ENCODE data around the gene ALDH1A3.
"Not testable (repeated sequence)": the region's sequence is repeated elsewhere in the genome, so short reads cannot be mapped to it uniquely, and the experiment has no call there.

The ALDH1A3 gene

DNA sequence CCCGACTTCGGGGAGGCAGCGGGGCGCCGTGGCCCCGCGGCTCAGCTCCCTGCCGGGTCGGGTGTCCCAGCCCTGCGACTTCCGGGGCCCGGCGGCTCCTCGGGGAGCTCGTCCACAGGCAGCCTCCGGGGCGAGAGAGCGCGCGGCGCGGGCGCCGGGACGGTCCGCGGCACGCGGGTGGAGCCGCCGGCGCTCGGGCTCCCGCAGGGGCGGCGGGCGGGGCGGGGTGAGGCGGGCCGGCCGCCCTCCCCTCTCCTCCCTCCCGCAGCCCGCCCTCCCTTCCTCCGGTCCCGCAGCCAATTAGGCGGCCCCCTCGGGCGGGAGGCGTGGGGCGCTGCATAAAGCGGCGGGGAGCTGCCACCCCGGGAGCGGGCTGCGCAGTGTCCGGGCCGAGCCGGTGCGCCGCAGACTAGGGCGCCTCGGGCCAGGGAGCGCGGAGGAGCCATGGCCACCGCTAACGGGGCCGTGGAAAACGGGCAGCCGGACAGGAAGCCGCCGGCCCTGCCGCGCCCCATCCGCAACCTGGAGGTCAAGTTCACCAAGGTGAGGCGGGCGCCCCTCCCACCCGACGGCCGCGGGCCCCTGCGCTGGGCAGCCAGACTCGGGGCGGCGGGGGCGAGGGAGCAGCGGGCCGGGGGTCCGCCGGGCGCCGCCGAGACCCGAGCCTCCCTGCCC is at the start of gene ALDH1A3:
ALDH1A3 (plus strand) TSS at position 368 of the 675 bp plus-strand sequence; CDS start at position 445, 77 bp downstream.
- FAIRE-seq: no peak

DNA sequence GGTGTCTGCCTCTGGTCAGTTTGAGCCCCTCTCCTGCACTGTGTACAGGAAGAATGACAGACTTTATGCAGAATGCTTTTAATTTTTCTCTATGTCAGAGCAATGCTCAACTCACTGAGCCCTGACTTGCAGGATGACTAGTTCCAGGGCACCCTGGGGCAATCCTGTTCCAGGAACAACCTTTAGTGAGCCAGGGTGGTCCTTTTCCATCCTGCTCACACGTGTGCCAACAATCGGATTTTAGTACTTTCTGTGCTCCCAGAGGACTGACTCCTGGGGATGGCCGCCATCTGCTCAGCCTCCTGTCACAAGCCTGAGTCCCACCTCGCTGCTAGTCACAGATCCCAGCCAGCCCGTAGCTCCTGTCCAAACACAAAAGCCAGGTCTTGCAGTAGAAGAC is 48.2 kb upstream of the ALDH1A3 start:
- no peak for FAIRE-seq

DNA sequence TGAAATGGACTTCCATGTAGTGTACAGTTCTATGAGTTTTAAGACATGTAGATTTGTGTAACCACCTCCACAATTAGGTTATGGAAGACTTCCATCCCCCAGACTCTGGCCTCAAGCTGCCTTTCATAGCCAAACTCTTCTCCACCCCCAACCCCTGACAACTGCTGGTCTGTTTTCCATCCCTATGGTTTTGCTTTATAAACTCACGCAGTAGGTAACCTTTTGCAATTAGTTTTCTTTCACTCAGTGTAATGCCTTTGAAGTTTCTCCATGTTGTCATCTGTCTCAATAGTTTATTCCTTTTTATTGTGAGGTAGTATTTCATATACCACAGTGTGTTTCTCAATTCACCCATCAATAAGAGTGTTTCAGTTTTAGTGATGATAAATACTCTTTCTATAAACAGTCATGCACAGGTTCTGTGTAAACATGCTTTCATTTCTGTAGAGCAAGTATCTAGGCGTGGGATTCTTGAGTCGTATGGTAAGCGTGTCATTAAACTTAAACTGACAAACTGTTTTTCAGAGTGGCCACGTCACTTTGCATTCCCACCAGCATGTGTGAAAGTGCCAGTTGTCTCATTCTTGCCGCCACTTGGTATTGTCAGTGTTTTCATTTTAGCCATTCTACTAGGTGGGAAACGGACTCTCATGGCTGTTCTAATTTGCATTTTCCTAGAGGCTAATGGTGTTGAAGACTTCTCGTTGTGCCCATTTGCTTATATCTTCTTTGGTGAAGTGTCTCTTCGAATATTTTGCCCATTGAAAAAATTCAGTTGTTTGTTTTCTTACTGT is 47.3 kb upstream of the ALDH1A3 start:
- FAIRE-seq: no peak

DNA sequence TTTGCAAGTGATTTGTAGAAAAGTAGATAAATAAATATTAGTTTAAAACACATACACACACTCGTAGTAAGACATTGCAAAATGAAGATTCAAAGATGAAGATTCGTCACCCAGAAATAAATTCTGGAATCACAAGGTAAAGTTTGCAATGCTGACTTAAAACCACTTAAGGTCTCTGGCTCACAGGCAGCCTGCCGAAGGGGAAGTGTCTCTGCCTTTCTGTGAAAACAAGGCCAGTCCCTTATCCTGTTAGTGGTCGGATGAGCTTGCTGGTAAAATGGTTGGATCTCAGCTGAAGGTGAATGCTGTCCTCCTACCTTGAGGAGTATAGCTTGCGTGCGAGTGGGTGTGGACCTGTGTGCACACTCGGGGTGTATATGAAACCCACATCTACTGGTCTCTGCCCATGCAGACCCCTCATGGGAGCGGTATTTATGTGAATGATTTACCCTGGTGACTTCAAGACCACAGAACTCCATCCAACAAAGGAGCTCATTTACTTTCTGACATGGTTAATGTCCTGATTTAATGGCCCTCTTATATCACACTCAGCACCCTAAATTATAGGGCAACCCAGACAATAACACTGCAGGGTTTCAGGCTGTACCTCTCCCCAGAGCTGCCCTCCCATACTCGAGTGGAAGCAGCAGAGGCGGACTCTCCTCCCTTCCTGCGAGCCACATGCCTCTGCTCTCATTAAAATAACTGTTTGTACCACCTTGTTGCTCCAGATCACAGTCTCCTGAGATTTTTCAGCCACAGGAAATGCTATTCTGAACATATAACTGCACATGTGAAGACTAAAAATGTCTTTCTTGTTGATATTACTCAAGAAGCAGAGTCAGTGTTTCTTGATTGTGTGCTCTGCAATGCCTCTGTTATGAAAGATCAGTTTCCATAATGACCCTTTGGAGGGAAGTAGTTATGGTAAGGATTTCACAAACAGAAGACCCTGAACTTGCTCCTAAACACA is 45.9 kb upstream of the ALDH1A3 start:
- FAIRE-seq: no peak

DNA sequence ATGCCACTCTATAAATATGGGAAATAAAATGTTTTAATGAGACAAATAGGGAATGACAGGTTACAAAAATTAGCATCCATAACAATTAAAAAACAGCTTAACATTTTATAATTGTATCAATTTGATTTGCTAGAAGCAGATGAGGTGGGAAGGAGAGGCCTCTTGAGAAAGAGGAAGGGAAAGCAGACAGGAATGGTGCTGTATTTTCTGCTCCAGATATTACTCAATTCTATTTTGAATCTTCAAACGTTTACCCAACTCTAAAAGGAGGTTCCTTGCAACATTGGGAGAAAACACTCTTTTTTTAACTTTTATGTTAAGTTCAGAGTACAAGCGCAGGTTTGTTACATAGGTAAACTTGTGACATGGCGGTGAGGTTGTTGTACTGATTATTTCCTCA is 44.9 kb upstream of the ALDH1A3 start:
- no peak for FAIRE-seq

DNA sequence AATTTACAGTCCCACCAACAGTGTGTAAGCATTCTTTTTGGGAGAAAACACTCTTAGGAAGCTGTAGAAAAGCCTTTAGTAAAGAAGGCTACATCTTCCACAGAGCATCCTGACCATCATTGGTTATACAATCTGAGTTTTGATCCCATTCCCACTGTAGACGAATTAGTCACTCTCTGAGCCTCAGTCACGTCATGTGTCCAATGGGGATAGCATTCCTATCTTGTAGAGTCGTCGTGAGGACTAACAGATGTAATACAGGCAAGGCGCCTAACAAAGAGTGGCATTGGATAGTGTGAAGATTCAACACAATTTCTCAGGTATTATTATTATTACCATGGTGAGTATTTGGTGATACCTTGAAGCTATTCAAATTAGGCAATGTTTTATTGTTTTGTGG is 44.0 kb upstream of the ALDH1A3 start:
- no peak for FAIRE-seq

DNA sequence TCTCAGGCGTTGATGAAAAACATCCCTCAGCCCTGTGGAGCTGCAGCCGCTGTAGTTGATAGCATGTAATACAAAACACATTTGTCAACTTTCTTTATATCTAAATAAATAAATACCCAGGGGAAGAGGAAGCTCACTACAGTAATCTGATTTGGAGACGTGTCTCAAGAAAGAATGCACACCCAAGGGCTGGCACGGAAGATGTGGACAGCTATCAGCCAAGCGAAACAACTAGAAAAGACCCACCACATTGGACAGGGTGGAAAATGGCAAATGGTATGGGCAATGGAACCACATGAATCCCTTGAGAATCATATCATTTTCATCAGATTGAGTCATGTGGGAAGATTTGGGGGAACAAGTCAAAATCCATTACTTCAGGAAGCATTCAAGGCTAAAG is 43.1 kb upstream of the ALDH1A3 start:
- FAIRE-seq: no peak

DNA sequence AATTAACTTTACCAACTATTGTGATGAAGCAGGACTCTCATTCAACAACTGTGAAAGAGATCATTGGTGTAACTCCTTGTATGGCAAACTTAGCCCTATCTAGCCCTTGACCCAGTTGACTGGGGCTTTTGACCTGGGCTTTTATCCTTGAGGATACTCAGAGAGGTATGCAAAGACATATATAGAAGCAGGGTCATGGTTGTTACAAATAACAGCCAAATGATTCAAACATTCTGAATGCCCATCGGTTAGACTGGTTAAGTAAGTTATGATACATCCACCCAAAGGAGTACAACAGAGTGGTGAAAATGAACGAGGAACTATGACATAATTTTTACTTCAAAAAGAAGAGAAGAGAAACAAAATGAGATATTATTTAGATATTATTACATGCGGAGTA is 38.2 kb upstream of the ALDH1A3 start:
- FAIRE-seq: no peak

DNA sequence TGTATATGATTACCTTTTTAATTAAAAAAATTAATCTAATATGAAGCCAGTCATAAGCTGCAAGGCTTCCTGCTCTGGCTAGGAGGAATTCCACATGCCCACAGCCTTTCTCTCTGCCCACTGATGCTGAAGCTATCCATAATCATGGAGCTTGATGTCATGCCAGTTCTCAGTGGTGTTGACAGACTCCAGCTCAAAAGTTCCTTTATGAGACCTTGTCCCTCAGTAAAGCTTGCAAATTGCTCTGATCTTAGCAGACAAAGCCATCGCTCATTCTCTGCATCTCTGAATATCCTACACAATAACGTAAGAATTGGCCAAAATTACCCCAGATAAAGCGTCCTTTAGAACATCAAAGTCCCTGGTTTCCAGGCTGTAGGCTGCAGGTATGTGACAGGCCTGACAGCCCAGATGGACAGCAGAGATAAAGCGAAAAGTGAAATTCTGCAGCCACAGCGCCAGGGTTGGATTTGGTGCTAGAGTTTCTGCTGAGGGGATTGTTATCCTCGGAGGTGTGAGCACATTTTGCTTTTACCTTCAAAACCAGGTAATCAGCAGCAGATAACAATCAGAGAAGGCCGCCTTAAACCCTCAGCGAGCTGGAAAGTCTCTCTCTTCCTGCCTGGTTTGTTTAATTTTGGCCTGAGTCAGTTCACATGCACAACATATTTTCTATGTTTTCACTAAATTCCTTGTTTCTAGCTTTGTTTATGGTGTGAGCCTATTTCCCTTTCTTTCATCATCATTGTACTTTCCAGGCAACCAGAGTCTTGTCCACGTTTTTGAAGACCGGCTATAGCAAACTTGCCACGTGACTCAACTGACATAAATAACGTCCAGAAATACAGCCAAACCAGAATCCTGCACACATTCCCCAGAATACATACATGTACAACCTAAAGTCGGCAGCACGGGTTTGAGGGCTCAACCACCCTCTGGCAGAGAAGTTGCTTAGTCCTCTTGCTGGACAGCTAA is 36.6 kb upstream of the ALDH1A3 start:
- no peak for FAIRE-seq

DNA sequence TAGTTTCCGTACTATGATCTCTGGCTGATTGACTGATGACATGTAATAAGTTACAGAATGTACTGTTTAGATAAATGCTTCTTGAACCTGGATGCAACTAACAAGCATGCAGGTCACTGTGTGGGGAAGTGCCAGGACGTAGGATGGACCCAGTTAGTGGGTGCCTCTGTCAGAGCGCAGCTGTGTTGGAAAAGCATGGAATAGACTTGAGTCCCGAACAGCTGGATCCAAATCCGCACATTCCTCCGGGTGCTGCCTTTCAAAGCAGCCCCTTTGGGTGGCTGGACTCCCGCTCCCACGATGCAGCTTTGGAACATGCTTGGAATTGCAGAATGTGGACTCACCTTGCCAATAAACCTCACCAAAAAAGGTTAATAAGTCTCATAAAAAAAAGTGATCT is 35.5 kb upstream of the ALDH1A3 start:
- FAIRE-seq: no peak

DNA sequence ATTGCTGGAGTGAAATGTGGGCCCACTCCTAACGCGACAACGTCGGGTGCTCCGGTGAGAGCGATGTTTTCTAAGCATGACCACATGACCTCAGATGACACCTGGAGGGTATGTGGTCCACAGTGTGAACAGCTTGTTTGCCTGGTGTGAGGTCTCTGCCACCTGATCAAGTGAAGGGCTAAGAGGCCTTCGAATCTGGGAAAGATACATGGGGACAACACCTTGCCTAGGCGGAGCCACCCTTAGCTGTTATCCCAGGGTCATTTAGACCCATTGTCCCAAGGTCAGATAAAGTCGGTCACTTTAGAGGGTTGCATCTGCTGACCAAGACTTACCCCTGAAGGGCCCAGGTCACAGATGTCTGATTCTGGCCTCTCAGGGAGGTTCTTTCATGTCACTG is 34.9 kb upstream of the ALDH1A3 start:
- no peak for FAIRE-seq

DNA sequence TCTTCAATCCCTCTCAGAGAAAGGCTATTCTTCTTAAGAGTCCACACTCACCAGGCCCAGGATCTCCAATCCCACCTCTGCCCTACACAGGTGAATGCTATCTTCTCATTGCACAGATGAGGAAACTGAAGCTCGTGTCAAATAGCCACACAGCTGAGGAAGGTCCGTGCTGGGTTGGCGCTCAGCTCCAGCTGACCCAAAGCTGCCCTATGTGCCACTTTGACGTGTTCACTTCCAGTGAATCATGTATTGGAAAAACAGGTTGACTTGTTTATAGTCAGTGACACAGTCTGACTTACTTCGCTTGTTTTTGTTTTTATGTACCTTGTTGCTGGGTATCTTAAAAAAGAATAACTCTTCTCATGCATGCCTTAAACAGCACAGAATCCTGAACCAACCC is 32.4 kb upstream of the ALDH1A3 start:
- FAIRE-seq: no peak

DNA sequence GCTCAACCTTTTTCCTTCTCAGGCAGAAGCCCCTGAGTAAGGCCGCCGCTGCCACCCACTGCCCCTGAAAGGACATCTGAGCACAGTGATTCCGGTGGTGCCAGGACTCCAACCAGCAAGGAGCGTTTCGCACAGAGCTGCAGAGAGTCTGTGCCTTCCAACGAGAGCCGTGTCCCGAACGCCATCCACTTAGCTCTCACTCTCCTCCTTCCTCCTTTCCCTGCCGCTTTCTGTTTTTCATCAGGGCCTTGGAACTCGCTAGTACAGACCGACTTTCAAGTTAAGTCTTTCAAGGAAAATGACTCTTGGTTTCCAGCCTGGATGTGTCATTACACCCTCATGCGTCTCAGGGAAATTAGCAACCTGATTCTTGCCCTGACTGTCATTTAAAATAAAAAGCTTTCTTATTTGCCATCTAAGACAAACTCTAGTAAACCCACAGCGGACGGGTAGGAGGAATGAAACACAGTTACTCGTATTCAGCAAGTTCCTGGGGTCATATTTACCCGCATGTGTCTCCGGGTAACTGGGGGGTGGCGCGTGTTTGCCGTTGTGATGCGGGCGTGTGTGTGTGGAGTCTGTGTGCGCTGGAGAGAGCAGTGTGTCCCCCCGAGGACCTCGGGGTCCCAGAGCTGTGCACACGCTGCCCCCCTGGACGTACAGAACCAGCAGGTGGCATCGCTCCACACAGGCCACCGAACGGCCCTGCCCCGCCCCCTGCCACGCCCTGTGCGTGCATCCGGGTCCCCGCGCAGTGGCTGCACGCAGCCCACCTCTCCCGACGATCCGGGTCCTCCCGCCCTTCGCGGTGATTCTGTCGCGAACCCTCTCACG is 30.4 kb upstream of the ALDH1A3 start:
- FAIRE-seq: no peak

DNA sequence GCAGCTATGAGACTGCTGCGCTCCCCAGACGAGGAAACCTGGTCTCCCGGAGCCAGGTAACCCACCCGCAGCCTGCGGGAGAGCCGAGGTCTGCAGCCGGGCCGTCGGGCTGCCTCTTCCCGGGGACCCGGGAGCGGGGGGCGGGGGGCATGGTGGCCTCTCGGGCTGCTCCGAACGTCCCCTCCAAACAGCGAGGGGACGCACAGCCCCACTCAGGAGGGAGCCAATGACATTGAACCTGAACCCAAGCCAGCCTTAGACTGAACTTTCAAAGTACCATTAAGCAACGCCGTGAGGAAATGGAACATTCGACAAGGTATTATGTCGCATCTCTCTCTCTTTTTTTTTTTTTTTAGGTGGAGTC is 29.8 kb upstream of the ALDH1A3 start:
- FAIRE-seq: no peak

DNA sequence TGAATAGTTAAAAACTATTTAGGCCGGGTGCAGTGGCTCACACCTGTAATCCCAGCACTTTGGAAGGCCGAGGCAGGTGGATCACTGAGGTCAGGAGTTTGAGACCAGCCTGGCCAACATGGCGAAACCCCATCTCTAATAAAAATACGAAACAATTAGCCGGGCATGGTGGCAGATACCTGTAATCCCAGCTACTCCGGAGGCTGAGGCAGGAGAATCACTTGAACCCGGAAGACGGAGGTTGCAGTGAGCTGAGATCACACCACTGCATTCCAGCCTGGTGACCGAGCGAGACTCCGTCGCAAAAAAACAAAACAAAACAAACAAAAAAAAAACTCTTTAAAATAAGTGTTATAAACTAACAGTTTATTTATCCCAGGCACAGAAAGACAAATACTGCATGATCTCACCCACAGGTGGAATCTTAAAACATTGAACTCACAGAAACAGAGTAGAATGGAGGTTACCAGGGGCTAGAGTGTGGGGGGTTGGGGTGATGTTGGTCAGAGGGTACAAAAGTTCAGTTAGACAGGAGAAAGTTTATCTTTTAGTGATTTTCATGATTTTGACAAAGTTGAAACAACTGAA is 28.1 kb upstream of the ALDH1A3 start:
- FAIRE-seq: not testable (repeated sequence)

DNA sequence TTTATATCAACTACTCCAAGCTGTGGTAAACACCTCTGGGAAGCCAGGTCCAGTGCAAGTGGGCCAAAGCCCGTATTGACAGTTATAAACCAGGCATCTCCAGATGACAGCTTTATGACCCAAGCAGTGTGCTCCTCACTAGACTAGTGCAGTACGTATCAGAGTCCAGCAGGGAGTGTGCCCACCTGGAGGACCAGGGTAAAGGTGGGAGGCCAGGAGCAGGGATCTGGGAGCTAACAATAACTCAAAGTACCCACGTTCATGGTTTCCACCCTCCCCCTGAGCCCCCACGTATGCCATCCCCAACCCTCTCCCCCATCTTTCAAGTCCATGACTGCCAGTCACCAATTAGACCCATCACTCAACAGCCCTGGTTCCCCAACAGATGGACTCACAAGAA is 27.0 kb upstream of the ALDH1A3 start:
- no peak for FAIRE-seq

DNA sequence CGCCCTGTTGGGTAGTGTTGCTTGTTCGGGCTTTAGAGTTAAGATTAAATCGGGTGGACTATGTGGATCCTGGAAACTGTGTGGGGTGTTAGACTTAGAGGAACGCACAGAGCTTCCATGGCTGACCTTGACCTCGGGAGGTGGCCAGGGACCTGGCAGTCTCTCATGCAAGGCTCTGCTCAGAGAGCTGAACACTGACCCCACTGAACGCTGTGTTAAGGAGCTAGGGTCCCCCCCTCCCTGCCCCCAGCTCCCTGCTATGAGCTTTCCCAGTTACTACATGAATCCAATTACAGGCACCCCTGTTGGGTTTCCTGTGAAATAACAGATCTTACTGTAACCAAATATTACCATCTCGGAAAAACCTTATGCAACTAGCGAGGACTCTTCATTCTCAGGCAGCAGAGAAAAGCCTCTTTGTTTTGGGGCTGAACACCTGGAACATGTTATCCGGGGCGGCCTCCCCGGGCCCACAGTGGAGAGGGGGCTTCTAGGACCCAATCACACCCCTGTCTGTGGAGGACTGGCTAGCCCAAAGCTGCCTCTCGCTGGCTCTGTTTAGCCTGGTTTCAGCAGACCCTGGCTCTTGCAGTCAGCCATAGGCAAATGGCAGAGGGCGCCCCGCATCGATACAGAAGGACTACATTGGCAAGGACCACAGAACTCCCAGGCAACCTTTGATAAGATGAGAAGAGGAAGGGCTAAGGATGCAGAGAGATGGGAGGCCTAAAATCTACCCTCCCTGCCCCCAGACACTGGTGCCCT is 25.8 kb upstream of the ALDH1A3 start:
- FAIRE-seq: no peak

DNA sequence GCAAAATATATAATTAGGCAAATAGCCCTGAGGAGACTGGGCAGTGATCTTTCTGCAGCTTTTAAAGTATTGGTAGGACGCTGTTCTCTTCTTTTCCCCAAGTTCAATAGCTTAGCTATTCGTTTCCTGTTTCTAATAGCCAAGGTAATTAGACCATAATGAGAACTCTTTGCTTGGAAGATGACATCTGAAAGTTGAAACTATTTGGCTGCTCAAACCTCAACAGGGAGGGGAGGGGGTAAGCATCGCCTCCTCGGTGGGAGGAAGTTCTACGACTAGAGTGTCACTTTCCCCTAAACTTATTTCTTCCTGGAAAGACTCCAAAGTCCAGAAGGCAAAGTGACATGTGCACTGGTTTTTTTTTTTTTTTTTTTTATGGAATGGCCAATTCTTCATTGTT is 22.8 kb upstream of the ALDH1A3 start:
- no peak for FAIRE-seq

DNA sequence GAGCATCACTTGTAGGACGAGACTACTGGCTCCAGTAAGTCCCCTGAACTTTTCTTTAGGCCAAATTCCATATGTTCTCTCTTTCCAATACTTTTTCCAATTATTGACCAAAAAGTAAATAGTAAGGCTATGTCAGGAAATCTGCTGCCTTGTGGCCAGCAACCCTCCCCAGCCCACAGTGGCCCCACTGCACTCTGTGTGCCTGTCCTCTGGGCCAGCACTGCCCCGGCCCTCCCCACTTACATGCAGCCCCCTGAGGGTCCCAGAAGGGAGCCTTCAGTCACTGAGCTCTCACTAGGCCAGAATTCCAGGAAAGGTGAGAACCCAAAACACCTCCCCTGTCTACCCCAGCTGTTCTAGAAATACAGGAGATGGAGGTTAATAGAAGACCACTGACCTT is 21.3 kb upstream of the ALDH1A3 start:
- FAIRE-seq: no peak
